ENCODE measurements around the gene CASZ1.

Gene CASZ1

GRCh38 chr1:10821388-10821787, 24.9 kb upstream of the CASZ1 start:
- DNase-seq (ENCODE audit: low read depth): no peak

- DNase-seq (ENCODE audit: low read depth): no peak
These were observed 24.0 kb upstream of the CASZ1 start for GRCh38 chr1:10820422-10820821.

GRCh38 chr1:10819198-10819901, 22.9 kb upstream of the CASZ1 start:
- DNase-seq (ENCODE audit: low read depth): no peak

- DNase-seq (ENCODE audit: low read depth): no peak
These were observed 22.1 kb upstream of the CASZ1 start for GRCh38 chr1:10818262-10819197.

GRCh38 chr1:10816743-10817369, 20.4 kb upstream of the CASZ1 start:
- no peak for DNase-seq (ENCODE audit: low read depth)

- DNase-seq (ENCODE audit: low read depth): no peak
These were observed 19.8 kb upstream of the CASZ1 start for GRCh38 chr1:10816233-10816632.

GRCh38 chr1:10815858-10816195, 19.4 kb upstream of the CASZ1 start:
- no peak for DNase-seq (ENCODE audit: low read depth)

GRCh38 chr1:10814976-10815857, 18.8 kb upstream of the CASZ1 start:
- no peak for DNase-seq (ENCODE audit: low read depth)

GRCh38 chr1:10814312-10814711, 17.9 kb upstream of the CASZ1 start:
- no peak for DNase-seq (ENCODE audit: low read depth)

GRCh38 chr1:10813799-10814198, 17.4 kb upstream of the CASZ1 start:
- no peak for DNase-seq (ENCODE audit: low read depth)

- no peak for DNase-seq (ENCODE audit: low read depth)
These were observed 16.0 kb upstream of the CASZ1 start for GRCh38 chr1:10812387-10812915.

GRCh38 chr1:10808441-10808840, 12.0 kb upstream of the CASZ1 start:
- no peak for DNase-seq (ENCODE audit: low read depth)

GRCh38 chr1:10806966-10807365, 10.5 kb upstream of the CASZ1 start:
- DNase-seq (ENCODE audit: low read depth): no peak

GRCh38 chr1:10803971-10804820, 7.8 kb upstream of the CASZ1 start:
- DNase-seq (ENCODE audit: low read depth): no peak

GRCh38 chr1:10802944-10803715, 6.7 kb upstream of the CASZ1 start:
- DNase-seq (ENCODE audit: low read depth): no peak

- no peak for DNase-seq (ENCODE audit: low read depth)
These were observed 4.3 kb upstream of the CASZ1 start for GRCh38 chr1:10800778-10801177.

- DNase-seq (ENCODE audit: low read depth): no peak
These were observed 3.3 kb upstream of the CASZ1 start for GRCh38 chr1:10799726-10800125.

- DNase-seq (ENCODE audit: low read depth): no peak
These were observed 997 bp downstream of the CASZ1 start for GRCh38 chr1:10795276-10796021.

- no peak for DNase-seq (ENCODE audit: low read depth)
These were observed 1.6 kb downstream of the CASZ1 start for GRCh38 chr1:10794724-10795275.
